ENCODE data around the gene OGG1.

Gene OGG1

DNA sequence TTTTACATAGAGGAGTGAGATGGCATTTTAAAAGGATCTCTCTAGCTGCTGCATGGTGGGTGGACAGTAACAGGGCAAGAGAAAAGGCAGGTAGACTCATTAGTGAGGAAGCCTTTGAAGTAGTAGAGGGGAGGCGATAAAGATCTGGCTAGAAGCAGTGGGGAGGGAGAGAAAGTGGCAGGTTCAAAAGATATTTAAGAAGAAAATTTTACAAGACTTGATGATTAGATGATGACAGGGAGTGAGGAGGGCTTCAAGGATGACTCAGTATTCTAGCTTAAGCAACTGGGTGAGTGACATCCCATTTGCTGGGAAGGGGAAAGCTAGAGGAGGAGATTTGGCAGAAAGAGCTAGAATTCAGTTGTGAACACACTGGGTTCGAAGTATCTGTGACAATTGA lies 22.0 kb upstream of the OGG1 start:
- DNase-seq (ENCODE audit: low spot score) = no peak

DNA sequence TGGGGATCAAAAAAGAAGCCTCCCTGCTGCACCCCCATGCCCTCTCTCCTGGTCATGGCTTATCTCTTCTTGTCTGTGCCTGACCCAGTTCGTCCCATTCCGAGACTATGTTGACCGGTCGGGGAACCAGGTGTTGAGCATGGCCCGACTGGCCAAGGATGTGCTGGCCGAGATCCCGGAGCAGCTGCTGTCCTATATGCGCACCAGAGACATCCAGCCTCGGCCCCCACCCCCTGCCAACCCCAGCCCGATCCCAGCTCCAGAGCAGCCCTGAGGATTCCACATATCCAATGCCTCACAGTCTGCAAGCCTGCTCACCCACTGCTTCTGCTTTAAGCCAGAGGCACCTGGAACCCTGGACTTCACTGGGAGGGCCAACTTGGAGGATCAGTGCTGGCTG lies 20.3 kb upstream of the OGG1 start:
- no peak for DNase-seq (ENCODE audit: low spot score)

DNA sequence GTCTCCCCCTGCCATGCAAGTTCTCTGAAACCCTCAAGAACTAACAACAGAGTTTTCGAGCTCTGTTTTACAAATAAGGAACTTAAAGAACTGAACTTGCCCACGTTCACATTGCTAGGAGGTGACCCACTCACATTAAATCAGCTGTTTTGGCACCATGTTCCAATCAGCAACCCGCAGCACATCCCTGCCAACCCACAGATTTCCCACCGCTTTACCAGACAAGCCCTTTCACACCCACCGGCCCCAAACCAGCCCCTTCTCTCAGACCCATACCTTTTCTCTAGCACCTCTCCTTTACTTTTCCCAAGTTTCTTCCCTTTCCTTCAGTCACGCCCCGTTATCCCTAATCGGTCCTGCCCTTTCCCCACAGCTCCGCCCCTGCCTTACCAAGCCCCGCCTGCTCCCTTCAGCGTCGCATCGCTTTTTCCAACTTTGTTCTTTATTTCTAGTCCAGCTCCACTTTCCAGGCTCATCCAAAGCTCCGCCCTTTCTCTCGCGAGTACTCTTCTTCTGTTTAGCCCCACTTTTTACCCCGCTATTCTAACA lies 19.0 kb upstream of the OGG1 start:
- no peak for DNase-seq (ENCODE audit: low spot score)

DNA sequence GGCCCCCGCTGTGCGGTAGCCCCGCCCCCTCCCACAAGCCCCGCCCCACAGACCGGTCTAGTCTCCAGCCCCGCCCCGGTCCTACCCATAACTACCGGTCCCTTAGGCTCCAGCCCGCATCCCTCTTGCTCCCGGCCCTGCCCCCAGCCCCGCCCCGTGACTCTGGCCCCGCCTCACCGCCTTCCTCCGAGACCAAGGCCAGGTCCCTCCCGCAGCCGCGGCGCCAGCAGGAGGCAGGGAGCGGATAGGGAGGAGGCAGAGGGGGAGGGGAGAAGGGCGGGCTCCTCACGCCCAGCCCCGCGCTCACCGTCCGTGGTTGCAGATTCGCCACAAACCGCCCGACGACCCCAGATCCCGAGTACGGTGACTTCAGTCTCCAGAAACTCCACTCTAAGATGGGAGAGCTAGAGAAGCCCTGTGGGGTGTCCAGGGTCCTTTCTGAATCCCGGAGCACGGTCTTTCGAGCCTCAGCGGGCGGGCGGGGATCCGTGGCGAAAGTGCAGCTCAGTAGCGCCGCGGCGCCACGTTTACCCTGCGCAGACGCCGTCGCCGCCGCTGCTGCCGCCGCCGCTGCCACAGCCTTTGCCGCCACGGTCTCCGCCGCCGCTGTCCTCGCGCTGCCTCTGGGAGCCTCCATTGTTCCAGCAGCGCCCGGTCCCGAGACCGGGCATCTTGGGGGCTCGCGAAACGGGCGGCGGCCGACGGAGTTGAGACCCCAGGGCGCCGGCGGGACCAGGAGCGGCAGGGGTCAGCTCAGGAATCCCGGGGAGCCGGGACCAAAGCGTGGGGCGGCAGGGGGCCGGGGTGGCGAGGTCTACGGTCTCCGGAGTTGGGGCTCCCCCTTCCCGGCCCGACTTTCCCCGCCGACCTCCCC lies 18.3 kb upstream of the OGG1 start, which contains the start of gene BRPF1:
Gene BRPF1, plus strand, starts transcription at position 530 of the 874 bp plus-strand sequence. CDS start 2,406 bp downstream, outside the sequence.
- peak; percentile 100 for DNase-seq (ENCODE audit: low spot score)

DNA sequence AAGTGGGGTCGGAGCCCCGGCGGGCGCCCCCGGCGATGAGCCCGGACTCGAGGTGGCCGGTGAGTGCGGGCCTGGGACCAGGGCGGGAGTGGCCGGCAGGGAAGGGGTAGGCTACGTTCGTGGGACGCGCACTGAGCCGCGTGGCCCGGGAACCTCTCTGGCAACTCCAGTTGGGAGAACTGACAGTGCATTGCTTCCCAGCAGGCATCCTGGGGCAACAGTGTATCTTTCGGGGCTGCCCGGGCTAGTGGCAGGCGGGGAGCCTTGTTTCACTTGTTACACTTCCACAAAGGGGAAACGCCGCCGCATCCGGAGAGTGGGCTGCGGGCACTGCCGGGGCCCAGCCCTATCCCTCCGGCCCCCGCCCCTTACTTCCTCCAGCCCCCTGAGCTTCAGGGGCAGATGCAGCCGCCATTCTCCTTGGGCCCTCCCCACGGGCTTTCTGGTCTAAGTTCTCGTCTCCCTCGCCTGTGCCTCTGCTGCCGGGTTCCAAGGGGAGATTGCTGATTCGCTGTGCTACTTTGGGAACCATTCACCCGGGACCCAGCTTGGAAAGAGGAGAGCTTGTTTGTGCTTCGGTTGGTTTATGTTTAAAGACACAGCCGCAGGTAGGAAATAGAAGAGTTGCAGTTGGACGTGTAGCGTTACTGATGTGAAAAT lies 17.5 kb upstream of the OGG1 start:
- peak; percentile 18 for DNase-seq (ENCODE audit: low spot score)

DNA sequence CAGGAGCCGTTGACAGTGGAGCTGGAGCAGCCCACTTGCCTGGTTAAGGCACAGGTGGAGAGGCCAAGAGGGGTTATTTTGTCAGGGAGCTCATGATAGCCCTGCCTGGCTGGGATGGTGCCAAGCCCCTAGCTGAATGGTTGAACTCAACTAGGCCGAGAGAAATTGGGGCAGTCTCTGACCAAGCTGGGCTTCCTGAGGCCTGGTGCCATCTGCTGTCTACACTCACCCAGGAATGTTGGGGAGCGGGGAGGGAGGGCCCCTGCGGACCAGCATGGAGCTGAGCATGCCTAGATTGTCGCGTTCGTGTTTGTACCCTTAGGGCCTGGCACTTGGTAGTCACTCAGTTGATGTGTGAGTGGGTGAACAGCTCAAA lies 17.0 kb upstream of the OGG1 start:
- peak; percentile 36 for DNase-seq (ENCODE audit: low spot score)

DNA sequence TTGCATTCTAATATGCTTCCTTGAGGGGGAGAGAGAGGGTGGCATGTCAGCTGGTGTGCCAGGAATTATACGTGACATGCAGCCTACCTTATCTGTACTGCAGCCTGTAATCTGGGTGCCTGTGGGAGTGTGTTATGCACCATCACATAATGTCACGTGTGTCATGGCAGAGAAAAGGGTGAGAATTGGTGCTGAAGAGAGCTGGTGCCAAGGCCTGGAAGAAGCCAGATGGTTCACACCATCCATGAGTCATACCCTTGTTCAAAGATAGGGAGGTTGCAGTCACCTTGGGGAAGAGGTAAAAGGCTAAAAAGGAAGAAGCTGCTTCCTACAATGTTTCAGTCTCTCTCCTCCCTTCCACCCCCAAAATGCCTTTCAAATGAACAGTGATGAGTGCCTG lies 12.9 kb upstream of the OGG1 start:
- no peak for DNase-seq (ENCODE audit: low spot score)

DNA sequence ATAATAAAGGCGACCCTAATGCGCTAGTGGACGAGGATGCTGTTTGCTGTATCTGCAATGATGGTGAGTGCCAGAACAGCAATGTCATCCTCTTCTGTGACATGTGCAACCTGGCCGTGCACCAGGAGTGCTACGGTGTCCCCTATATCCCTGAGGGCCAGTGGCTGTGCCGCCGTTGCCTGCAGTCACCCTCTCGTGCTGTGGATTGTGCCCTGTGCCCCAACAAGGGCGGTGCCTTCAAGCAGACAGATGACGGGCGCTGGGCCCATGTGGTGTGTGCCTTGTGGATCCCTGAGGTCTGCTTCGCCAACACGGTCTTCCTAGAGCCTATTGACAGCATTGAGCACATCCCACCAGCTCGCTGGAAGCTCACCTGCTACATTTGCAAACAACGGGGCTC lies 10.6 kb upstream of the OGG1 start:
- no peak for DNase-seq (ENCODE audit: low spot score)

DNA sequence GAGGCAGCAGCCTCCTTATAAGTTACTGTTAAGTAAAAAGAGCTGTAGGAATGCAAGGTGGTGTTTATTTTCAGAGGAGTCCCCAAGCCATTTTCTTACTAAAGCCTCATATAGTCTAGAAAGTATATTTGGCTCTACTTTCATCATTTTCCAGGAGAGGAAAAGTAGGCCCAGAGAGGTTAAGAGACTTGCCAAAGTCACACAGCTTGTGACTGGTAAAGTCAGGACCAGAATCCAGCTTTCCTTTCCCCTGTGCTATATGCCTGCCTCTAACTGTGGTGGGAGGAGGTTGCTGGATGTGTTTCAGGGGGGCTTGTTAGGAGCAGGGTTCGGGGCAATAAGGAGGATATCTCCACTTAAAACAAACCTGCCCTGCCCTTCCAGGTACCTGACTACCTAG lies 7.2 kb upstream of the OGG1 start:
- no peak for DNase-seq (ENCODE audit: low spot score)

DNA sequence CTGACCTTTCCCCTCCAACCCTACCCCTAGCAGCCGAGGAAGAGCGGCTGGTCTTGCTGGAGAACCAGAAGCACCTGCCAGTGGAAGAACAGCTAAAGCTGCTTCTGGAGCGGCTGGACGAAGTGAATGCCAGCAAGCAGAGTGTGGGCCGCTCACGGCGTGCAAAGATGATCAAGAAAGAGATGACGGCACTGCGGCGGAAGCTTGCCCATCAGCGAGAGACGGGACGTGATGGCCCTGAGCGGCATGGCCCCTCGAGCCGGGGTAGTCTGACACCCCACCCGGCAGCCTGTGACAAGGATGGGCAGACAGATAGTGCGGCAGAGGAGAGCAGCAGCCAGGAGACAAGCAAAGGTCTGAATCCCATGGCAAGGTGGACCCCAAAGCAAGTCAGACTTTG lies 6.2 kb upstream of the OGG1 start:
- DNase-seq (ENCODE audit: low spot score) = no peak

DNA sequence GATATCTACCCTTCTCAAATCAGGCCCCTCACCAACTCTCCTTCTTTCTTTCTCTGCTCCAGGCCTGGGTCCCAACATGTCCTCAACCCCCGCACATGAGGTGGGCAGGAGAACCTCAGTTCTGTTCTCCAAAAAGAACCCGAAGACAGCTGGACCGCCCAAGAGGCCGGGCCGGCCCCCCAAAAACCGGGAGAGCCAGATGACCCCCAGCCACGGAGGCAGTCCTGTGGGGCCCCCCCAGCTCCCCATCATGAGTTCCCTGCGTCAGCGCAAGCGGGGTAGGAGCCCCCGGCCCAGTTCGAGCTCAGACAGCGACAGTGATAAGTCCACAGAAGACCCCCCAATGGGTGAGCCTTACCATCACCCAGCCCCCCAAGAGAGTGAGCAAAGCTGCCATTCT lies 5.6 kb upstream of the OGG1 start:
- no peak for DNase-seq (ENCODE audit: low spot score)

DNA sequence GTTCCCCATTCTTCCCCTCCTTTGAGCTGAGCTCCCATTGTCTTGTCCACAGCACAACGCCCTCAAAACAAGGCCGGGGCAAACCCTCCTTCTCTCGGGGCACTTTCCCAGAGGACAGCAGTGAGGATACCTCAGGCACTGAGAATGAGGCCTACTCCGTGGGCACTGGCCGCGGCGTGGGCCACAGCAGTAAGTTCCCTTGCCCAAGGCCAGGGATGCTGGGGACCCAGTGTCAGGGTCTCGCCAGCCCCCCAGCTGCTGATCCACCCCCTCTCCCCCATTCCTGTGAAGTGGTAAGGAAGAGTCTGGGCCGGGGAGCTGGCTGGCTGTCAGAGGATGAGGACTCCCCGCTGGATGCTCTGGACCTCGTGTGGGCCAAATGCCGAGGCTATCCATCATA lies 4.2 kb upstream of the OGG1 start:
- DNase-seq (ENCODE audit: low spot score) = no peak

DNA sequence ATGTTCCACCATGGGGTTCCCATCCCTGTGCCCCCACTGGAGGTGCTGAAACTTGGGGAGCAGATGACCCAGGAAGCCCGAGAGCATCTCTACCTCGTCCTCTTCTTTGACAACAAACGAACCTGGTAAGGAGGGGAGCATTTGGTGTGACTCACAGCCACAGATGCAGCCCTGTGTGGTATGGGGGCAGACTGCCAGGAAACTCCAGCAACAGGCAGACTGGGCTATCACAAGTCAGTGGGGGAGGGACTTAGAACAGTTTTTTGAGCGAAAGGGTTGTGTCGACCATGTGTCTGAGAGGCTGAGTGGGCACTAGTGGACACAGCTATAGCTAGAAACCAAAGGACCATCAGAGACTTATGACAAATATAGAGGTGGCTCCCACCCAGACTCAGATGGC lies 3.4 kb upstream of the OGG1 start:
- peak; percentile 58 for DNase-seq (ENCODE audit: low spot score)

DNA sequence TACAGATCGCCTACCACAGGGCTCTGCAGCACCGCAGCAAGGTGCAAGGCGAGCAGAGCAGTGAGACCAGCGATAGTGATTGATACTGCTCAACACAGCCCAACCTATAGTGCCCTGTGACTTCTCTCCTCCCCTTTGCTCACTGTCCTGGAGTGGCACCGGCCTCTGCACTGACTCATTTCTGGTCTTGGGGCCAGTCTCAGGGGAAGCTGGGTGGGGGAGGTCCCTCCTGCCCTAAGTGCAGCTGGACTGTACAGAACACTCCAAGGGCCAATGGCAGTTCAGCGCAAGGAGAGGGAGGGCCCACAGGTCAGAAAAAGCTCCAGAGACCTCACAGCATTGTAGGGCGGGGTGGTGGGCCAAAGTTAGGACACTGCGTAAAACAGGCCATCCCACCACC lies 2.5 kb upstream of the OGG1 start:
- DNase-seq (ENCODE audit: low spot score) = peak; percentile 49

DNA sequence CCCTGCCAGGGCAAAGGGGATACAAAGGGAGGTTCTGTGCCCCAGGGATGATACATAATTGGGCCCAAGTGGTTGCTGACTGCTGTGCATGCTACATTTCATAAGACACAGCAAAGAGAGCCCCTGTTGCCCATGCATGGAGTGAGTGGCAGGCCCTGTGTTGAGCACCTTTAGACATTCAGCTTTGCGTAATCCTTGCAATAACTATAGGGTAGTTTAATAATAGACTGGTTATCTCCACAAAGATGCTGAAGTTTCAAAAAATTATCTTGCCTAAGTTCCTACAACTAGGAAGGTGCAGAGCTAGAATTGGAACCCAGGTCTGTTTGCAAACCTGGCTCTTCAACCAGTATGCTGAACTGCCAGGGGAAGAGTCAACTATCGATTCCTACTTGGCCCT lies 1.7 kb upstream of the OGG1 start:
- no peak for DNase-seq (ENCODE audit: low spot score)

DNA sequence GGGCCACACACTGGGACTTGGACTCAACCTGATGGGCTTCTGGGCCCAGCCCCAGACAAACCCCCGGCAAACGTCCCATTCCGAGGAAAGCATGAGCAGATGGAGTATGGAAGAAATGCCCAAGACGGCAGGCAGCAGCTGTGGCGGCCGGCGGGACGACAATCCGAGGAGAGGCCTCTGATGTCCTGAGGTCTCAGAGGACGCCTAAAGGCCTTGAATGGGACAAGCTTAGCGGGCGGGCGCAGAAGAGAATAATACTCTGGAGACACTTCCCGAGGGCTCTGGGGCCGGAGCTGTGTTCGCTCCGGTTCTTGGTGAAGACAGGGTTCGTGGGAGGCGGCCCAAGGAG lies 482 bp upstream of the OGG1 start:
- no peak for DNase-seq (ENCODE audit: low spot score)

DNA sequence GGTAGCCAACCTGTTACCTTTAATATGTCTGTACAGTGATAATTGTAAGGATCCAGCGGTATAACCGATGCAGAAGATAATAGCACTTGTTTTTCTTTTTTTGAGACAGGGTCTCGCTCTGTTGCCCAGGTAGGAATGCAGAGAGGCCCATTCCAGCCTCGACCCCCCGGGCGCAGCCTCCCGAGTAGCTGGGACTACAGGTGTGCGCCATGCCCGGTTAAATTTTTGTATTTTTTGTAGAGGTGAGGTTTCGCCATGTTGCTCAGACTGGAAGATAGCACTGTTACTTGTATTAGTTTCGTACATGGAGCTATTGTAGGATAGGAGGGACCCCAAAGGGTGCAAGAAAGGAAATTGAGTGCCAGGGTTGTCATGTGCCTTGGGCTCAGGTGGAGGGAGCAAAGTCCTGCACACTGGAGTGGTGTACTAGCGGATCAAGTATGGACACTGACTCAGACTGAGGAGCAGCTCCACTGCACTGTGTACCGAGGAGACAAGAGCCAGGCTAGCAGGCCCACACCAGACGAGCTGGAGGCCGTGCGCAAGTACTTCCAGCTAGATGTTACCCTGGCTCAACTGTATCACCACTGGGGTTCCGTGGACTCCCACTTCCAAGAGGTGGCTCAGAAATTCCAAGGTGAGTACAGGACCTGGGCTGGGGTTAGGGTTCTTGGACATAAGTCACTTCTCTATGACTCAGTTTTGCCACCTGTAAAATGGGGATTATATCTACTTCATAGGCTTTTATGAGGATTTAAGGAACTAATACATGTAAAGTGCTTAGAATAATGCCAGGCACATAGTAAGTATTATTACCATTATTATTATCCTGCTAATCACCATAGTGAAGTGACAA lies 1.0 kb downstream of the OGG1 start:
- no peak for DNase-seq (ENCODE audit: low spot score)

DNA sequence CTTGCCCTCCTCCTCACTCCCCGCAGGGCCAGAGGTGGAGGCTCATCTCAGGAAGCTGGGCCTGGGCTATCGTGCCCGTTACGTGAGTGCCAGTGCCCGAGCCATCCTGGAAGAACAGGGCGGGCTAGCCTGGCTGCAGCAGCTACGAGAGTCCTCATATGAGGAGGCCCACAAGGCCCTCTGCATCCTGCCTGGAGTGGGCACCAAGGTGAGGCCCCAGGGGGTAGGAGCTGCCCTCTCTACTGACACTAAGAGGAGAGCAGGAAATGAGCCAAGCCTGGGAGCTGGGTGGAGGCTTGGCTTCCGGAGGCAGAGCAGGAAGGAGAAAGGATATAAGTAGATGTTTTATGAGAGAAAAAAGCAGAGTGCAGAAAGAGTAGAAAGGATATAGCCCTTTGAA lies 4.9 kb downstream of the OGG1 start:
- no peak for DNase-seq (ENCODE audit: low spot score)

DNA sequence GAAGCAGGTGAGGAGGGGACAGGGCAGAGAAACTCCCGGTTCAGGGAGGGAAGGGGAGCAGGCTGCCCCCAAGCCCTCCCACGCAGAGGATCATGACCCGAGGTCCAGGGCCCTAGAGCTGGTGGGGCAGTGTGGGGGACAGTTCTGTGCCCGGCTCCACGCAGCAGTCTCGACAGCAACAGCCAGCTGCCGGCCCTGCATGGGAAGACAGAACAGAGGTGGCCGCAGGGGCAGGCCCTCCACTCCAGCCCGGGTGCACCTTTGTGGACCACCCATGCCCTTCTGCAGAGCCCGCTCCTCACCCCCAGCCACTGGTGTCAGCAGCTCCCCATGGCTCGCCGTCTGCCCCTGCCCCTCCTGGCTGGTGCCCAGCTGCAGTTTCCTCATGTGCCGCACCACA lies 7.7 kb downstream of the OGG1 start:
- no peak for DNase-seq (ENCODE audit: low spot score)

DNA sequence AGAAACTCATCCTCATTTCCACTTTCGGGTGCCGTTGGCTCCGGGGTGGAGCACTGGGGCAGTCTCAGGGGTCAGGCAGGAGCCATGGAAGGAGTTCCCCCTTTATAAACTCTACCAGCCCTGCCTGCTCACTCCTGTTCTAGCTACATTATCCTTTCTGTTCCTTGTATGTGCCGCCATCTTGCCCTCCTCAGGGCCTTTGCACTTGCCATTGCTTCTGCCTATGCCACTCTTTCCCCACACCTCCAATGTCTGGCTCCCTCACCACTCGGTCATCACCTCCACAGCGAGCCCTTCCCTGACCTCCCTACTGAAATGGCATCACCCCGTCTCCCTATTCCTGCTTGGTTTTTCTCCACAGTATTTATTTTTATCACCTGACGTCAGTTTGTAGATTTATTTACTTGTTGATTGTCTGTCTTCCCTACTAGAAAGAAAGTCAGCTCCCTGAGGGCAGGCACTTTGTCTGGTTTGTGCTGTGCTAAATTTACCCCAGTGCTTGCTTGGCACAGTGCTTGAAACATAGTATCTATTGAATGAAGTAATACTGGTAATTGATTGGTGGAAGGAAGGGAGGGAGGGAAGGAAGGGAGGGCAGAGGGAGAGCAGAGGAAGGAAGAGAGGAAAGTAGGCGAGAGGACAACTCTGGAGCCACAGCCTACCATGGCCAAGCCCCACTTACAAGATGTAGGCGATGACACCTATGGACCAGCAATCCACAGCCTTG lies 11.2 kb downstream of the OGG1 start:
- no peak for DNase-seq (ENCODE audit: low spot score)

DNA sequence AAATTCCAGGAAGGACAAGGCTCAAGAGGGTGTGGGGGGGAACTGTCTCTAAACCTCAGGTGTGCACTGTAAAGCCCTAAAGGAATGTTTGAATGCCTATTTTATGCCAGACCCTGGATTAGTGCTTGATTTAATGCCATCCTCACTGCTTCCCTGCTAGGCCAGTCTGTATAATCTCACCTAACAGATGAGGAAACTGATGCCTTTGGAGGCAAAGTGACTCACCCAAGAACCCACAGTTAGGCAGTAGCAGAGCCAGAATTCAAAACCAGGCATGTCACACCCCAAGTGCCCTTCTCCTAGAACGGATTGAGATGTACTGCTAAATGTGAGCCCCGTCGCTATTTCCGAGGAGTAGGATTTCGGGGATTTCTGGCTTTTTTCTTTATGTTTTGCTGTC lies 12.2 kb downstream of the OGG1 start:
- no peak for DNase-seq (ENCODE audit: low spot score)

DNA sequence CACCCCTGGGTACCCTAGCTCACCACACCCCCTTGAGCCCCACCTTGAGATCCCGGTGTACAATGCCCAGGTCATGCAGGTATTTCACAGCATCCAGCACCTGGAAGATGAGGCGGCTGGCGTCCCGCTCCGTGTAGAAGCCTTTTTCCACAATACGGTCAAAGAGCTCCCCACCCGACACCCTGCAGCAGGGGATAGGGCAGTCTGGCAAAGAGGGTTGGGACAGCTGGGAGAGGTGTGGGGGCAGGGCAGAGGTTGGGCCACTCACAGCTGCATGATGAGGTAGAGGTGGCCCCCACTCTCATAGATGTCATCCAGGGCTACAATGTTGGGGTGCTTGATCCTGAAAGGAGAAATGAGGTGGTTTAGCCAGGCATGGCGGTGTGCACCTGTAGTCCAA lies 13.1 kb downstream of the OGG1 start:
- DNase-seq (ENCODE audit: low spot score) = no peak
